HUES6 (cell line): ENCODE measurements around the gene KRABD2.
"Not testable (repeated sequence)": the region's sequence is repeated elsewhere in the genome, so short reads cannot be mapped to it uniquely, and the experiment has no call there.

ENCODE experiments used
- H3K27ac ChIP-seq: 2 replicates; pipeline ENCODE4 v1.7.0; 2013; ENCODE audit warnings: low read depth, mild to moderate bottlenecking, low read length, inconsistent platforms
- H3K27me3 ChIP-seq: 2 replicates; pipeline ENCODE4 v1.6.1; 2013; ENCODE audit warnings: low read length; ENCODE audit not compliant: control insufficient read depth, insufficient read depth
- H3K36me3 ChIP-seq: 2 replicates; pipeline ENCODE4 v1.6.1; 2013; ENCODE audit warnings: low read length; ENCODE audit not compliant: control insufficient read depth, insufficient read depth
- H3K4me1 ChIP-seq: 2 replicates; pipeline ENCODE4 v1.6.1; 2013; ENCODE audit warnings: low read length; ENCODE audit not compliant: control insufficient read depth, insufficient read depth
- H3K4me3 ChIP-seq: 2 replicates; pipeline ENCODE4 v1.5.1; 2013; ENCODE audit warnings: low read depth, low read length
- H3K9ac ChIP-seq: one replicate; pipeline ENCODE4 v1.6.1; 2013; ENCODE audit warnings: mild to moderate bottlenecking, low read length
- H3K9me3 ChIP-seq: 2 replicates; pipeline ENCODE4 v1.6.1; 2013; ENCODE audit warnings: low read depth, low read length; ENCODE audit not compliant: control insufficient read depth, insufficient read depth

KRABD2 gene

DNA sequence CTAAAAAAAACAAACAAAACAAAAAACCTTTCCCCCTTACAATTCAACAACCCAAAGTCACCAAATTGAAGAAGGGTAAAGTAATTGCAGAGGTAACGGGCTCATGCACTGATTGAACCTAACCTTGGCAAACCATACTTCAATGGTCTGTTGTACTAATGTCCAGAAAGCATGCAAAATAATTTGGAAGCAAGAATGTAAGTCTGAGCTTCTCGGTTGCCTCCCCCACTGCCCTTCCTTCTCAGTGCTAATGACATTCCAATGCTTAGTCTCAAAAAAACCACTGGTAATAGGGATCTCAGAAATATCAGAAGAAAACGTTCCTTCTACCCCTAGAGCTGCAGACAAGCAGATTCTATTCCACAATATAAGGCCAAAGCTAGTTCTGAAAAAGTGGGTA lies 15.8 kb downstream of the KRABD2 start:
- H3K27ac ChIP-seq, result no peak overlapping the region
- no peaks in the 10 kb centered on the region for H3K36me3 ChIP-seq
- no peak overlapping the region for H3K9ac ChIP-seq
- H3K4me1 ChIP-seq, result peaks cover 20% of the 10 kb centered on the region
- no peaks in the 10 kb centered on the region for H3K9me3 ChIP-seq
- H3K27me3 ChIP-seq, result no peaks in the 10 kb centered on the region
- H3K4me3 ChIP-seq, result no peak overlapping the region

DNA sequence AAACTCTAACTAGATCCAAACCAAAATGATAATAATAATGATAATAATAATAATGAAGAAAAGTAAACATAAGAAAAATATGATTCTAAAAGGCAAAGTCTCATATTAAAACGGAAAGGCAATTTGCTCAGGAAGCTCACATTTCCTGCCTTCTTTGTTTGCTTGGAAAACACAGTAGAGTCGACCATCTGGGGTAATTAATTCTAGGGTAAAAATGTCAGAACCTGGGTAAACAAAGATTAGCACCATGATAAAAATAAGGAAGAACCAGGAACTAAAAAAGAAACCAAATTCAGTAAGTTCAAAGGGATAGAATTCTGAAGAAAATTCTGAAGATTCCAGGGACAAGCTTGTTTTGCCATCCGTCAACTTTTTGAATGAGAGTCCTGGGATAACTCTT lies 16.2 kb downstream of the KRABD2 start:
- H3K36me3 ChIP-seq, result no peaks in the 10 kb centered on the region
- no peaks in the 10 kb centered on the region for H3K9me3 ChIP-seq
- no peak overlapping the region for H3K9ac ChIP-seq
- H3K27me3 ChIP-seq, result no peaks in the 10 kb centered on the region
- peaks cover 20% of the 10 kb centered on the region for H3K4me1 ChIP-seq
- no peak overlapping the region for H3K27ac ChIP-seq
- no peak overlapping the region for H3K4me3 ChIP-seq

DNA sequence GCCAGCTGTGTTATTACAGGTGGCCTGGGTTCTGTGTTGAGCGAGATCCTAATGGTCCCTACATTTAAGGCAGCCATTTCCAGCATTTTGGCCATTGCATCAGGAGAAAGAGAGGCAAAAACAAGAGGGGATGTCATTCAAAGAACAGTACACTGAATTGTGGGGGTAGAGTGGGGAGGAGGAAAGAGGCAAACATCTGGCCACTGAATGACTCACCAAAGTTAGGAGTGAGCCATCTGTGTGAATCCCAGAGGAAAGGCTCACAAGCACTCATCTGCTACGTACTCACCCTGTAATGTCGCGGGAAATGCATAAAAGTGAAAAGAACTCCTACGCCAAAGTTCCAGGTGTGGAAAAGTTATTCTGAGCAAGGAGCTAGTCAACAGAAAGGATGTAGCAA lies 16.7 kb downstream of the KRABD2 start:
- H3K4me3 ChIP-seq, result no peak overlapping the region
- no peak overlapping the region for H3K9ac ChIP-seq
- no peaks in the 10 kb centered on the region for H3K27me3 ChIP-seq
- peaks cover 20% of the 10 kb centered on the region for H3K4me1 ChIP-seq
- no peak overlapping the region for H3K27ac ChIP-seq
- H3K9me3 ChIP-seq, result no peaks in the 10 kb centered on the region
- H3K36me3 ChIP-seq, result no peaks in the 10 kb centered on the region

DNA sequence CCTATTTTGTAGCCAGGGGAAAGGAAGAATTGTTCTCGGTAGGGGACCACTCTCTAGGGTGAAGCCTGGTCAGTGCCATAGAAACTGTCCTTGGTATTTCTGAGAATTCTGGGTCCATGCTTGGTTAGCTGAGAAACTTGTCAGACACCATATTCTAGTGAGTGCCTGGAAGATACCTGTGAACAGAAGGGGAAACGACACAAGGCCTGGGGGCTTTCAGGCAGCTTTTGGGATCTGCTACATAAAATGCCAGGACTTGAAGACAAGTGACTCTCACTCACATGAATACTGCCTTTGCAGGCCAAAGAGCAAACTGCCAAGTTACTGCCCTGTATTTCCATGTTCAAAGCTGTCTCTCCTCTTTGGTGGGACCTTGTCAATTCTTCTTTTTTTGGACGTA lies 18.6 kb downstream of the KRABD2 start:
- no peak overlapping the region for H3K9ac ChIP-seq
- no peaks in the 10 kb centered on the region for H3K27me3 ChIP-seq
- no peak overlapping the region for H3K4me3 ChIP-seq
- peaks cover 20% of the 10 kb centered on the region for H3K4me1 ChIP-seq
- no peak overlapping the region for H3K27ac ChIP-seq
- H3K9me3 ChIP-seq, result no peaks in the 10 kb centered on the region
- no peaks in the 10 kb centered on the region for H3K36me3 ChIP-seq

DNA sequence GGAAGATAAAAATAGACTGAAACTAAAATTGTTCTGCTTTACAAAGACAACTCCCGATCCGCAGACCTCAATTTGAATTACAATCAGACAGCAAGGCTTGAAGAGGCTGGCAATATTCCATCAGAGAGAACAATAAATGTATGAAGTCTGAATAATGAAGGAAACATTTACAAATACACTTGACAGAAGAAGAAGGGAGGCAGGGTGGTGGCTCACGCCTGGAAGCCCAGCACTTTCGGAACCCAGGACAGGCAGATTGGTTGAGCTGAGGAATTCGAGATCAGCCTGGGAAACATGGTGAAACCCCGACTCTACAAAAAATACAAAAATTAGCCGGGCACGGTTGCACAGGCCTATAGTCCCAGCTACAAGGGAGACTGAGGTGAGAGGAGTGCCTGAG lies 22.3 kb downstream of the KRABD2 start:
- 0 out of 2 replicates have a peak, but pooled peaks cover under 1% of the 10 kb centered on the region for H3K4me1 ChIP-seq
- no peaks in the 10 kb centered on the region for H3K27me3 ChIP-seq
- no peaks in the 10 kb centered on the region for H3K36me3 ChIP-seq
- no peaks in the 10 kb centered on the region for H3K9me3 ChIP-seq
- H3K9ac ChIP-seq, result no peak overlapping the region
- H3K4me3 ChIP-seq, result no peak overlapping the region
- no peak overlapping the region for H3K27ac ChIP-seq

DNA sequence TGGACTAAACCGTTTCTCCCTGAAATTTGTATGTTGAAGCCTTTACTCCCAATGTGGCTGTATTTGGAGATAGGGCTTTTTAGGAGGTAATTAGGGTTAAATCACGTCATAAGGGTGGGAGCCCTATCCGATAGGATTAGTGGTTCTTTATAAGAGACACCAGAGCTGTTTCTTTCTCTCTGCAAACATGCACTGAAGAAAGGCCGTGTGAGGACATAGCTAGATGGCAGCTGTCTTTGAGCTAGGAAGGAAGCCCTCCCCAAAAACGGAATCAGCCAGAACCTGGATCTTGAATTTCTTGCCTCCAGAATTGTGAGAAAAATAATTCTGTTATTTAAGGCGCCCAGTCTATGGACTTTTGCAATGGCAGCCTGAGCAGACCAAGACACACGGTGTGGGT lies 22.8 kb downstream of the KRABD2 start:
- Histone ChIP-seq H3K27me3 (no peaks in the 10 kb centered on the region), H3K4me1 (no peaks in the 10 kb centered on the region), H3K9me3 (no peaks in the 10 kb centered on the region), H3K4me3 (no peak overlapping the region), H3K36me3 (no peaks in the 10 kb centered on the region), H3K27ac (no peak overlapping the region), H3K9ac (no peak overlapping the region)

DNA sequence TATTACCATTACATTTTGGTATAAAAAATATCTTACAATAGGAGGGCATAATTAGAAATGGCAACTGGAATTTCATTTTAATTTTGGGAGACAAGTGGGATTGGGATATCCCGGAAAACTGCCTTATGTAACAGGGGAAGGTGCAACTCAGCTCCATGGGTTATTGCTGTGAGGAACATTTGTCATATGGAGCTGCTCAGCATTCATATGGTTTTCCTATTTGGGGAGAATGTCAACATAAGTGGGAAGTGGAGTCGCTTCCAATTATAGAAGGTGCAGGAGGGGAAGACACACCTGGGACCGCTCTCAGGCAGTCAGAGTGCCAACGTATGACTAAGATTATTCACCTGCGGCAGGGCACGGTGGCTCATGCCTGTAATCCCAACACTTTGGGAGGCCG lies 26.2 kb downstream of the KRABD2 start:
- H3K9me3 ChIP-seq, result no peaks in the 10 kb centered on the region
- no peaks in the 10 kb centered on the region for H3K4me1 ChIP-seq
- no peaks in the 10 kb centered on the region for H3K36me3 ChIP-seq
- H3K9ac ChIP-seq, result no peak overlapping the region
- no peak overlapping the region for H3K4me3 ChIP-seq
- H3K27me3 ChIP-seq, result no peaks in the 10 kb centered on the region
- no peak overlapping the region for H3K27ac ChIP-seq

DNA sequence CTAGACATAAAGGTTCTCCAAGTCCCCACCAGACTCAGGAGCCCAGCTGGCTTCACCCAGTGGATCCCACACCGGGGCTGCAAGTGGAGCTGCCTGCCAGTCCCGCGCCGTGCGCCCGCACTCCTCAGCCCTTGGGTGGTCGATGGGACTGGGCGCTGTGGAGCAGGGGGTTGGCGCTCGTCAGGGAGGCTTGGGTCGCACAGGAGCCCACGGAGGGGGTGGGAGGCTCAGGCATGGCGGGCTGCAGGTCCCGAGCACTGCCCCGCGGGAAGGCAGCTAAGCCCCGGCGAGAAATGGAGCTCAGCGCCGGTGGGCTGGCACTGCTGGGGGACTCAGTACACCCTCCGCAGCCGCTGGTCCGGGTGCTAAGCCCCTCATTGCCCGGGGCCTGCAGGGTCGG lies 29.5 kb downstream of the KRABD2 start:
- H3K9me3 ChIP-seq, H3K27me3 ChIP-seq, H3K36me3 ChIP-seq, H3K4me1 ChIP-seq, H3K9ac ChIP-seq, H3K4me3 ChIP-seq, H3K27ac ChIP-seq: not testable (repeated sequence)

DNA sequence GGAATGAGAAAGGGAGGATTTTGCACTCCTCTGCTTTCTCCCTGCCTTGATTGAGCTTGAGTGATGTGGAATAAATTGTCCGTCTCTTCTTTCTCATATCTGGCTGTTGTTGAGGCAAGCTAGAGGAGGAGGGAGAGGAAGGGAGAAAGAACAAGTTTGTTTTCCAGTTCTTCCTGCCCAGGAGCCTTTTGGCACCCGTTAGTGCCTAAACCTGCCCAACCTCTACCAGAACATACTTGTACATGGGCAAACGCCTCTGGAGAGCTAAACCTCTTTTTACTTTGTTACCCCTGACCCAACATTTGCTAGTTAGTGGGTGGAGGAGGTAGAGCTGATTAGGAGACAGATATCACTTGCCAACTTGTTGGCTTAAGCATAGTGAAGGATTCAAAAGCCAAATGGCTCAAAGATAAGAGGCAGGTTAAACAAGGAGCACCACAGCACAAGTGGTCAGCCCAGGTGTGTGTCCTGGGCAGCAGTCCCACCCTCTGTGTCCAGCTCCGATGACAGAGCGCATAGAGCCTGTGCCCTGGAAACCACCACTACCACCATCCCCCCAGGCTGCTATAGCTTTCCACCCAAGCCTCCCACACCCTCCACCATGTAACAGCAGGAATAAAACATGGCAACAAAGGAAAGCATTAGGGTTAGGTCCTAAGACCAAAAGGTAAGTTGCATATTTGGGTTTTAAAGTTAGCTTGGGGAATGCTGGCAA lies 30.4 kb downstream of the KRABD2 start:
- Histone ChIP-seq H3K9ac (no peak overlapping the region), H3K4me1 (peaks cover 6% of the 10 kb centered on the region), H3K36me3 (no peaks in the 10 kb centered on the region), H3K4me3 (no peak overlapping the region), H3K27ac (no peak overlapping the region), H3K9me3 (no peaks in the 10 kb centered on the region), H3K27me3 (no peaks in the 10 kb centered on the region)

DNA sequence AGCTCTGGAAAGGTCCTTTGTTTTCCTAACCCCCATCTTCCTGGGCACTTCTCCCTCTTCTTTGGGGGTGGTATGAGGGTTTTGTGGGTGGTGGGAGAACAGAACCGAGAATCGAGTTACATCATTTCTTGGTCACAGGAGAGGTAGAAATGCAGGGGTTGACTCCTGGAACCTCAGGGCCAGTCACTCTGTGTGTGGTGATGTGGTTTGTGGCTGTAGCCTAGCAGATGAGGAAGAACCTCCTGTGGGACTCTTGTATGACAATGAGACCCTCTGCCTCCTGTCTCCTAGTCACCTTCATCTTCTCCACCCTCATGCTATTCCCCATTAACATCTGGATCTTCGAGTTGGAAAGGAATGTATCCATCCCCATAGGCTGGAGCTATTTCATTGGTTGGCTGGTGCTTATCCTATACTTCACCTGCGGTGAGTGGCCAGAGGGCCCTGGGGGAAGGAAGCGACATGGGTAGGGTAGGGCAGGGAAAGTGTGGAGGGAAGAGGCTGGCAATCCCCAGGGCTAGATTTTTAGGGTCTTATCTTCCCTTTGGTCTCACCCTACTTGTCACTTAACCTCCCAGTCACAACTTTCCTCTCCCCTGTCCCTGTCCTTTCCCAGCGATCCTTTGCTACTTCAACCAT lies 31.3 kb downstream of the KRABD2 start:
- Histone ChIP-seq H3K27me3 (no peaks in the 10 kb centered on the region), H3K4me3 (no peak overlapping the region), H3K9ac (no peak overlapping the region), H3K27ac (no peak overlapping the region), H3K36me3 (no peaks in the 10 kb centered on the region), H3K4me1 (peaks cover 7% of the 10 kb centered on the region), H3K9me3 (no peaks in the 10 kb centered on the region)

DNA sequence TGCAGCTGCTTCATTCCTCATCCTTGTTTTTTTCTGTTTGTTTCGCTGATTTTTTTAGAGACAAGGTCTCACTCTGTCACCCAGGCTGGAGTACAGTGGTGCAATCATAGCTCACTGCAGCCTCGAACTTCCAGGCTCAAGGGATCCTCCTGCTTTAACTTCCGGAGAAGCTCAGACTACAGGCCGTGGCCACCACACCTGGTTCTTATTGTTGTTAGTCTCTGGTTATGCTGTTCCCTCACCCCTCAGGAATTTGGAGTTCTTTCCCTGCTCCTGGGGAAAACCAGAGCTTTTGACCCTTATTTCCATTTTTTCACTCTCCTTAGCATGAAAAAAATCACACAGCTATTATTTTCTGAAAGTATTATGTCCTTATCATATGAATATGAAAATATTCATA lies 35.0 kb downstream of the KRABD2 start:
- Histone ChIP-seq H3K27ac (no peak overlapping the region), H3K36me3 (no peaks in the 10 kb centered on the region), H3K4me1 (peaks cover 18% of the 10 kb centered on the region), H3K9me3 (no peaks in the 10 kb centered on the region), H3K4me3 (no peak overlapping the region), H3K27me3 (no peaks in the 10 kb centered on the region), H3K9ac (no peak overlapping the region)
